ENCODE measurements around the gene CIB4. TPM values are rescaled to one million over a fixed set of nuclear protein-coding genes. Genes with fewer than 3 reads are reported as not detected.

Gene CIB4
- total RNA-seq, result not detected in 2 replicates

DNA sequence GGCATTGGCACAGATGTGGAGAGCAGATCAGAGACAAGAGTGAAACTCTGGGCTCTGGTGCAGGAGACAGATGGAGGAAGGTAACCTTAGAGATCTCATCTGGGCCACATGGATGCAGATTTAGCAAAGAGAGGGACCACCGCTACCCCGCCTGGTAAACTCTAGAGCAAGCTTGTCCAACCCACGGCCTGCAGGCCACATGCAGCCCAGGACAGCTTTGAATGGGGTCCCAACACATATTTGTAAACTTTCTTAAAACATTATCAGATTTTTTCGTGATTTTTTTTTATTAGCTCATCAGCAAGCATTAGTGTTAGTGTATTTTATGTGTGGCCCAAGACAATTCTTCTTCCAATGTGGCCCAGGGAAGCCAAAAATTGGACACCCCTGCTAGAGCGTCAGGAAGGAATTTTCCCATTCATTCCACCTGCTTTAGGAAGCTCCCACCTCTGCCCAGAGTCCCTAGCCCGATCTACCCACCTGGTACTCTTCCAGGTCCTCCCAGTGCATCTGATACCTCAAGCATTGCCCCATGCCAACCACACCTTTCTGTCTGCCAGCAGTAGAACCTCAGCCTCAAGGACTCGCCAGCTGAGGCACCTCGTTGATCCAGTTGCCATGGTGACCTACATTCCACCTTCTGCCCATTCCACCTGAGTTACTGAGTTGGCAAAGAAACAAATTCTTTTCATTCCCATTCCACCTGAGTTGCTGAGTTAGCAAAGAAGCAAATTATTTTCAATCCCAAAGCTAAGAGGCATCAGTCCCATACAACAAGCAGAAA, at the start of gene CIB4:
TSS of gene CIB4 (minus strand) at position 586 of the 784 bp plus-strand sequence. CDS start at position 534, 52 bp downstream.

Small RNA genes within 50 kb of the gene (small RNA-seq; reads per million reads assigned to genes)
- gene AC015977.1, result not detected

Other genes with a start within 250 kb of the CIB4 start
- gene DRC1, start 239.4 kb downstream of the CIB4 start, total RNA-seq, result not detected in 2 replicates
- gene OTOF, start 163.2 kb downstream of the CIB4 start, total RNA-seq, result under 0.01 and 0.39 TPM in 2 replicates
- gene KCNK3, start 51.4 kb upstream of the CIB4 start, total RNA-seq, result under 0.01 TPM in 1 of 2 replicates, not detected in the other
- 61.0 and 69.8 TPM in 2 replicates for gene SLC35F6, start 122.9 kb upstream of the CIB4 start, total RNA-seq
- 14.7 and 16.0 TPM in 2 replicates for gene CENPA, start 144.7 kb upstream of the CIB4 start, total RNA-seq
- not detected in 2 replicates for gene DPYSL5, start 206.8 kb upstream of the CIB4 start, total RNA-seq